Tibial artery (tissue), 4 donors: ENCODE data around the gene CCDC194.
A peak's percentile ranks its signal among the peaks of the same experiment; 100 is the strongest.

Source experiments
- DNase-seq, 2 donors: peaks; one replicate each; pipeline ENCODE4 v3.0.0-alpha.2; 2019
- H3K27ac ChIP-seq, 2 donors: fragments of 200-600 bp; sonication (generic) in 1 of 2; 1 replicate in 1 of 2; 2 replicates in 1 of 2; pipeline ENCODE4 v1.5.1; 2018 to 2019; ENCODE audit warnings: mild to moderate bottlenecking in 1 of 2
- H3K27me3 ChIP-seq, 2 donors: fragments of 200-600 bp; sonication (generic) in 1 of 2; one replicate each; pipeline versions ENCODE4 v1.5.1 to v1.6.0; 2016 to 2019
- H3K36me3 ChIP-seq, 3 donors: fragments of 200-600 bp; sonication (generic) in 2 of 3; one replicate each; pipeline ENCODE4 v1.5.1; 2016 to 2019; ENCODE audit warnings: mild to moderate bottlenecking in 2 of 3
- H3K4me1 ChIP-seq, 4 donors: fragments of 200-600 bp; sonication (generic) in 2 of 4; 1 replicate in 3 of 4; 2 replicates in 1 of 4; pipeline ENCODE4 v1.5.1; 2016 to 2019
- H3K4me3 ChIP-seq, 2 donors: fragments of 200-600 bp; sonication (generic) in 1 of 2; 1 replicate in 1 of 2; 2 replicates in 1 of 2; pipeline ENCODE4 v1.5.1; 2018 to 2019; ENCODE audit warnings: mild to moderate bottlenecking in 2 of 2
- H3K9me3 ChIP-seq, 3 donors: fragments of 200-600 bp; sonication (generic) in 1 of 3; one replicate each; pipeline ENCODE4 v1.5.1; 2016 to 2019
- CTCF ChIP-seq, 2 experiments: fragments of 200-600 bp in 1 of 2; fragments of 450-650 bp in 1 of 2; IDR thresholded peaks; one replicate each; pipeline ENCODE4 v1.5.1; 2017 to 2019; ENCODE audit warnings: antibody characterized with exemption in 2 of 2, mild to moderate bottlenecking in 1 of 2, moderate library complexity in 1 of 2
- intact Hi-C: fragments of 100-400 bp; cut with DNase I; formaldehyde crosslinking; loops from one replicate; pipeline ENCODE4 v1.15.0; 2023; ENCODE audit warnings: low total_unique reads

CCDC194 gene

GRCh38 chr19:17405250-17406045 is 11.5 kb upstream of the CCDC194 start, which contains the start of gene BST2:
Gene BST2 (minus strand): TSS chr19:17405630. CDS start chr19:17405575, 55 bp downstream.
- H3K36me3 ChIP-seq, result no peaks in the 10 kb centered on the region
- DNase-seq, result peak in 1 of 2 donors; percentile 60
- H3K9me3 ChIP-seq, result no peaks in the 10 kb centered on the region
- H3K4me1 ChIP-seq, result peaks cover 0 to 9% (median 0%) of the 10 kb centered on the region in 4 donors
- peak within 1 kb of the TSS; percentile 29 to 41 for H3K4me3 ChIP-seq
- H3K27ac ChIP-seq, result peak within 1 kb of the TSS in 1 of 2 donors; percentile 25
- intact Hi-C loops, result no loop called here
- TF ChIP-seq CTCF (IDR thresholded peaks at IDR 0.05), result no peak
- H3K27me3 ChIP-seq, result peaks cover 0 to 18% of the 10 kb centered on the region in 2 donors

DNA sequence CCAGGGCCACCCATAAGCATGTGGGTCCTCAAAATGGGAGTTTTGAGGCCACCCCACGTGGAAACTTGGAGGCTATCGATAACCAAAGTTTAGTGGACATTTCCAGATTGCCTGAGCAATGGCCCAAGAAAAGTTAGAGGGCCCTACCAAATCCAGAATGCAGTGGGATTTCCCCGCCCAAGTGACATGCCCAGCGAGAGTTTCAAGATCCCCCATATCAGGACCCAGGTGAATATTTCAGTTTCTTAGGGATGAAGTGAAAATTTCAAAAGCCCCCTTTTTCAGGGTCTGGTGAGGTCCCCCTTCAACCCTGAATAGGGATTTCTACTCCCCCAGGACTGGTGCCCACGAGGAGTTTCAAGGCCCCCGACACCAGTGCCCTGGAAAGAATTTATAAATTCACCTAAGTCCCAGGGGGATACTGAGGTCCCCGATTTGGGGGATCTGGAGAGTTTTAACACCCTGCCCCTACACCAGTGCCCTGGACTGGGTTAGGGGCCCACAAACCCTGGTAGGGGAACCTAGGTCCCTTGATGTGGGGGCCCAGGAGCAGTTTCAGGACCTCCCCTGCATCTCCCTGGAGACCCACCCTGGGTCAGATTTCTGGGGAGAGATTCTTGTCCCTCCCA is 10.7 kb upstream of the CCDC194 start:
- intact Hi-C loops, result no loop called here
- H3K27me3 ChIP-seq, result peaks cover 0 to 23% of the 10 kb centered on the region in 2 donors
- peak overlapping the region; percentile 28 to 41 for H3K4me3 ChIP-seq
- peak overlapping the region in 1 of 2 donors; percentile 25 for H3K27ac ChIP-seq
- H3K9me3 ChIP-seq, result no peaks in the 10 kb centered on the region
- DNase-seq, result no peak
- H3K36me3 ChIP-seq, result no peaks in the 10 kb centered on the region
- H3K4me1 ChIP-seq, result peaks cover 0 to 9% (median 0%) of the 10 kb centered on the region in 4 donors
- no peak for TF ChIP-seq CTCF (IDR thresholded peaks at IDR 0.05)

GRCh38 chr19:17404015-17404414 is 10.0 kb upstream of the CCDC194 start:
- Histone ChIP-seq H3K9me3 (no peaks in the 10 kb centered on the region), H3K27ac (no peak overlapping the region), H3K4me1 (peaks cover 0 to 9% (median 0%) of the 10 kb centered on the region in 4 donors), H3K4me3 (no peak overlapping the region), H3K27me3 (peaks cover 0 to 23% of the 10 kb centered on the region in 2 donors), H3K36me3 (no peaks in the 10 kb centered on the region)
- DNase-seq, result no peak
- intact Hi-C loops, result no loop called here
- TF ChIP-seq CTCF (IDR thresholded peaks at IDR 0.05), result no peak

GRCh38 chr19:17402982-17403855 is 9.2 kb upstream of the CCDC194 start:
- no peak for TF ChIP-seq CTCF (IDR thresholded peaks at IDR 0.05)
- peaks cover 0 to 9% (median 0%) of the 10 kb centered on the region in 4 donors for H3K4me1 ChIP-seq
- DNase-seq, result no peak
- H3K36me3 ChIP-seq, result no peaks in the 10 kb centered on the region
- peaks cover 0 to 23% of the 10 kb centered on the region in 2 donors for H3K27me3 ChIP-seq
- H3K9me3 ChIP-seq, result no peaks in the 10 kb centered on the region
- no peak overlapping the region for H3K4me3 ChIP-seq
- no peak overlapping the region for H3K27ac ChIP-seq
- intact Hi-C loops, result no loop called here

GRCh38 chr19:17401628-17402027 is 7.6 kb upstream of the CCDC194 start:
- Histone ChIP-seq H3K4me1 (peaks cover 0 to 6% (median 0%) of the 10 kb centered on the region in 4 donors), H3K9me3 (no peaks in the 10 kb centered on the region), H3K27me3 (peaks cover 0 to 23% of the 10 kb centered on the region in 2 donors), H3K4me3 (no peak overlapping the region), H3K27ac (no peak overlapping the region), H3K36me3 (no peaks in the 10 kb centered on the region)
- DNase-seq, result no peak
- TF ChIP-seq CTCF (IDR thresholded peaks at IDR 0.05), result no peak
- intact Hi-C loops, result no loop called here
